SH-SY5Y (cell line): ENCODE data around the gene ENAH.

Source experiments
- GATA2 ChIP-seq: IDR thresholded peaks from 2 replicates; pipeline ENCODE4 v1.6.1; 2011; ENCODE audit warnings: mild to moderate bottlenecking, low read depth, low read length
- GATA3 ChIP-seq: IDR thresholded peaks from 2 replicates; pipeline ENCODE4 v1.6.1; 2011; ENCODE audit warnings: low read depth, mild to moderate bottlenecking, low read length, moderate library complexity

DNA sequence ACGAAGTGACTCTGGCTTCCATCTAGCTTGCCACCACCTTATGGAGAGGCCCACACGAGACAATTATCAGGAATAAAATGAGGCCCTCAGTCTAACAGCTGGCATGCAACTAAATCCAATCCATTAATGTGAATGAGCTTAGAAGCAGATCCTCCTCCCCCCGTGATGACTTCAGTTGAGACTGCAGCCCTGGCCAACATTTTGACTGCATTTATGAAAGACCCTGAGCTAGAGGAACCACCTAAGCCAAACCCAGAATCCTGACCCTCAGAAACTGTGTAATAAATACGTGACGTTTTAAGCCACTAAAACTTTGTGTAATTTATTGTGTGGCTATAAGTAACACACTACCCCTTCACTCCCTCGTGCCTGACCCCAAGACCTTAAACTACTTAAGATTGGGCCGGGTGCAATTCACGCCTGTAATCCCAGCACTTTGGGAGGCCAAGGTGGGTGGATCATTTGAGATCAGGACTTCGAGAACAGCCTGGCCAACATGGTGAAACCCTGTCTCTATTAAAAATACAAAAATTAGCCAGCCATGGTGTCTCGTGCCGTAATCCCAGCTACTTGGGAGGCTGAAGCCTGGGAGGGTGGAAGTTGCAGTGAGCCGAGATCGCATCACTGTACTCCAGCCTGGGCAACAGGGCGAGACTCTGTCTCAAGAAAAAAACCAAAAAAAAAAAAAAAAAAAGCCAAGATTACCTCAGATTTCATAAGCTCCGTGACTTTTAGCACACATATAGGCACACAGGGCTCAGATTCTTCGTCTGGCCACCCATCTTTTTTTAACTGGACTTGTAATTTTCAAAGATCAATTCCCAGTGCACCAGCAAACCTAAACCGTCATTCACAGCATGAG, 72.5 kb downstream of the ENAH start:
- TF ChIP-seq GATA3 (no peak), GATA2 (no peak)
